Measurements from ENCODE around the gene SERTAD4.

SERTAD4 gene

DNA sequence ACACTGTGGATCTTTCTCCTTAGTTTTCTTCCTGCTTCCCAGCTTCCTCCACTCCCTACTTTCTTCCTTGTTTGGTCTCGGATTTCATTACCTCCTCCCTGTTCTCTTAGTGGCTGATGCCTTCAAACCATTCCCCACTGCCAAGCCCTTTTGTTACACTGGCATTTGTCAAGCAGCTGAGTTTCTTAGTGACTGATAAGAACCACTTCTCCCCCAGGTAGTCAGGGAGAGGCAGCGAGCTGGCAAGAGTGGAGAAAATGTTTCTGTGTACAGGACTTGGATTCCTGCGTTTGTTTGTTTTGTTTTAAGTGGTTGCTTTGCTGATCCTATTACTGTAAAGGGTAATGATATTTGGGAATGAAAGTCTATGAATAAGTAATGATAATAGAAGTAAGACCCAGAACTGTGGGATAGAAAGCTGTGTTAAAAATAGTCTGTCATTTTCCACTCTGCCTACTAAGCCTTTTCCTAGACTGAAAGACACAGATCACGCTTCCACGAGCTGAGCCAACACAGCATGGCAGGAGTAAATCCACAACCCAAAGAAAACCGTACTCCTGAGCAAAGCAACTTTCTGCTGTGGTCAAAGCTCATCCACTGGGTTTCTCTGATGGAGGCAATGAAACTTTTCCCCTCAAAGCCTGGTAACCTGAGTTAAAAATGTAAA lies 10.1 kb upstream of the SERTAD4 start:
- Mint-ChIP-seq H3K4me3 (no peak overlapping the region), H3K36me3 (no peaks in the 10 kb centered on the region), H3K4me1 (no peaks in the 10 kb centered on the region), H3K9me3 (no peaks in the 10 kb centered on the region), H3K27ac (no peak overlapping the region)
- ATAC-seq: no peak
- no peak for DNase-seq (ENCODE audit: low spot score in 2 of 2)

DNA sequence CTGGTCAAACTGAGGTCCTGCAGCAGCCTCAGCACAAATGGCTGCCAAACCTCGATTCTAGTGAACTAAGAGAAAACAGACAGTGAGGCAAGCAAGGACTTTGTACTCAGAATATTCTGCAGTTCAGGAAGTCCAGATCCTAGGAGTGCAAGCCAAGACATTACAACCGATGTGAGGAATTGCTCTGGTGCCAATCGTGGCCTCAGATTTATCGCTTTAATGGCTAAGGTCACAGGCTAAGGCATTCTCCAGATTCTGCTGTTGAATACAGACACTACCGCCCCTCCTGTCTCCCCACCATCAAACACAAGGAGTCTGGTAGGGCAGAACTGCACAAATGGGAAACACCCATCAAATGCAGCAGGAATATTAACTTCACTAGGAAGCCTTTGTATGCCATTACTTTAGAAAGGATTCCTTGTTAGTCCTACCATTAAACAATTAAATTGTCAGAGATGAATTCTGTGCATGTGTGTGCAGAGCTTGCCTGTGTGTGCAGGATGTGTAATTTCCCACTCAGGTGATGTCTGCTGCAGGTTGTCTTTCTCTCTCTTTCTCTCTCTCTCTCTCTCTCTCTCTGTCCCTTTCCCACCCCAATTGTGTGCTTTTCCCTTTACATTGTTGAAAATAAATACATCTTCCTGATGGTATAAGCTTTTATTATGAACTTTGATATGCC lies 9.2 kb upstream of the SERTAD4 start:
- Mint-ChIP-seq H3K9me3 (no peaks in the 10 kb centered on the region), H3K4me3 (no peak overlapping the region), H3K4me1 (no peaks in the 10 kb centered on the region), H3K36me3 (no peaks in the 10 kb centered on the region), H3K27ac (no peak overlapping the region)
- ATAC-seq (no peak), DNase-seq (ENCODE audit: low spot score in 2 of 2) (no peak)

DNA sequence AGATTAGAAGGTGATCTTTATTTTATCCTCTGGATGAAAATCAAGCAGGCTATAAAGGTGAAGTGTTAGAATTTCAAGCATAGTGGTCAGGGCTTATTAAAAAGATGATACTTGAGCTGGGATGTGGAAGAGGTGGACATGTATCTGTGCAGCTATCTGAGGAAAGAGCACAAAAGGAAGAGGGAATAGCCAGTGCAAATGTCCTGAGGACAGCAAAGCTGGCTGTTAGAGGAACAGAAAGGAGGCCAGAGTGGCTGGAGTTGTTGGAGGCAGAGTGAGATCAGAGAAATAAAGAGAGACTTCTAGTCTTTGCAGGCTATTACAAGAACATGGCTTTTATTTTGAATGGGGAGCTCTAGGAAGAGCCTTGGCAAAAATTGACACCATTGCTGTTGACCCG lies 4.4 kb upstream of the SERTAD4 start:
- peaks cover 6% of the 10 kb centered on the region for H3K4me1 Mint-ChIP-seq
- DNase-seq (ENCODE audit: low spot score in 2 of 2) (no peak), ATAC-seq (no peak)
- H3K9me3 Mint-ChIP-seq: no peaks in the 10 kb centered on the region
- no peak overlapping the region for H3K4me3 Mint-ChIP-seq
- no peak overlapping the region for H3K27ac Mint-ChIP-seq
- H3K36me3 Mint-ChIP-seq: no peaks in the 10 kb centered on the region

GRCh38 chr1:210230149-210230695 lies 2.4 kb upstream of the SERTAD4 start:
- no peak for ATAC-seq
- DNase-seq (ENCODE audit: low spot score in 2 of 2): no peak
- Mint-ChIP-seq H3K4me3 (no peak overlapping the region), H3K36me3 (no peaks in the 10 kb centered on the region), H3K27ac (no peak overlapping the region), H3K9me3 (no peaks in the 10 kb centered on the region), H3K4me1 (peaks cover 6% of the 10 kb centered on the region)

- ATAC-seq (no peak), DNase-seq (ENCODE audit: low spot score in 2 of 2) (no peak)
- Mint-ChIP-seq H3K4me1 (peaks cover 6% of the 10 kb centered on the region), H3K4me3 (peak overlapping the region; percentile 52), H3K27ac (no peak overlapping the region), H3K36me3 (no peaks in the 10 kb centered on the region), H3K9me3 (no peaks in the 10 kb centered on the region)
Observed at GRCh38 chr1:210231846-210232510, 618 bp upstream of the SERTAD4 start.

DNA sequence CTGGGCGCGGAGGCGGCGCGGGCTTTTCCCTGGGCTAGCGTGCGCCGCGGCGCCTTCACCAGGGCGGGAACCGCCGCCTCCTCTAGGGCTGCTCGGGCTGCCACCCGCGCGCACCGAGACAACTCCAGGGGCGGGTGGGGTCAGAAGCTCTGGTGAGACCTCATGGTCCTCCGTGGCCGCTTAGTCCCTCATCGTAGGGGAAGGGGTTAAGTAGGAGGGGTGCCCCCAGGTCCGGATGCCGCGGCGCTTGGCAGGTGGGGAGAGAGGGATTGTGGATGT lies 559 bp downstream of the SERTAD4 start:
- DNase-seq (ENCODE audit: low spot score in 2 of 2) (no peak), ATAC-seq (peak; percentile 62)
- H3K36me3 Mint-ChIP-seq: no peaks in the 10 kb centered on the region
- H3K4me3 Mint-ChIP-seq: peak overlapping the region; percentile 40
- peaks cover 6% of the 10 kb centered on the region for H3K4me1 Mint-ChIP-seq
- no peaks in the 10 kb centered on the region for H3K9me3 Mint-ChIP-seq
- H3K27ac Mint-ChIP-seq: no peak overlapping the region

- no peak for DNase-seq (ENCODE audit: low spot score in 2 of 2)
- H3K4me3 Mint-ChIP-seq: peak overlapping the region; percentile 40
Observed at GRCh38 chr1:210233495-210234328, 1.1 kb downstream of the SERTAD4 start.

GRCh38 chr1:210234329-210234757 lies 1.7 kb downstream of the SERTAD4 start:
- DNase-seq (ENCODE audit: low spot score in 2 of 2): no peak
- Mint-ChIP-seq H3K27ac (no peak overlapping the region), H3K36me3 (no peaks in the 10 kb centered on the region), H3K9me3 (no peaks in the 10 kb centered on the region), H3K4me3 (peak overlapping the region; percentile 40), H3K4me1 (peaks cover 6% of the 10 kb centered on the region)
- no peak for ATAC-seq

More at GRCh38 chr1:210233495-210234328, 1.1 kb downstream of the SERTAD4 start:
- peaks cover 6% of the 10 kb centered on the region for H3K4me1 Mint-ChIP-seq
- H3K9me3 Mint-ChIP-seq: no peaks in the 10 kb centered on the region
- H3K36me3 Mint-ChIP-seq: no peaks in the 10 kb centered on the region
- peak; percentile 61 for ATAC-seq
- H3K27ac Mint-ChIP-seq: no peak overlapping the region

DNA sequence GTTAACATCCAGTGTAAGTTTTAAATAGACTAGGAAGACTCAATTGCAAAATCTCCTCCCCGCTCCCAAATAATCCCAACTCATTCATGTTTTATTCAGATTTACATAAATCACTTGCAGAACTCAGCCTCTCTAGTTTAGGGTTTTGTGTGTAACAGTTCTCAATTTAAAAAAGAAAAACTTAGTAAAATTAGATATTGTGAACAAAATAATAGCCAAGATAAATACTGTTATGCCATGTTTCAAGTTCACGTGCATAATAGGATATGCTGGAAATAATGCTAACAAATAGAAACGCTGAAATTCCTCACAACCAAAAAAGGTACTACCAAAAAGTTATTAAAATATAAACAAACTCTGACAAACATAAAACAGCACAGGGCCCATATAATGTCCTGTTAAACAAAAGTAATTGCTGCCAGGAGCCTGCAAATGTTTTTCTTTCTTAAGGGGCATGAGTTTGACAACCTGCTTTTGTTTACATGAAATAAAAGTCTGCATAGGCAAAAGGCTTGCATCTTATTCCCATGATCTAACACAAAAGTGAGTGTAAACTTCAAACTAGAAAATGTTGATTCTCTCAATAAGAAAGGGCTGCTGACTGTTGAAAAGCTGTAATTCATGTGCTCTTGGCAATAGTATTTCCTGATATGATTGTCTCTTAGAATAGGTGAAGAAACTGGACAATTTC lies 2.9 kb downstream of the SERTAD4 start:
- H3K36me3 Mint-ChIP-seq: no peaks in the 10 kb centered on the region
- peaks cover 6% of the 10 kb centered on the region for H3K4me1 Mint-ChIP-seq
- DNase-seq (ENCODE audit: low spot score in 2 of 2) (no peak), ATAC-seq (no peak)
- H3K9me3 Mint-ChIP-seq: no peaks in the 10 kb centered on the region
- no peak overlapping the region for H3K27ac Mint-ChIP-seq
- H3K4me3 Mint-ChIP-seq: no peak overlapping the region

- no peak overlapping the region for H3K27ac Mint-ChIP-seq
- ATAC-seq (no peak), DNase-seq (ENCODE audit: low spot score in 2 of 2) (no peak)
- no peak overlapping the region for H3K4me3 Mint-ChIP-seq
- no peaks in the 10 kb centered on the region for H3K9me3 Mint-ChIP-seq
- H3K4me1 Mint-ChIP-seq: peaks cover 6% of the 10 kb centered on the region
- no peaks in the 10 kb centered on the region for H3K36me3 Mint-ChIP-seq
Observed at GRCh38 chr1:210236386-210236839, 3.8 kb downstream of the SERTAD4 start.

GRCh38 chr1:210236840-210237409 lies 4.3 kb downstream of the SERTAD4 start:
- no peak overlapping the region for H3K4me3 Mint-ChIP-seq
- ATAC-seq (no peak), DNase-seq (ENCODE audit: low spot score in 2 of 2) (no peak)
- no peaks in the 10 kb centered on the region for H3K36me3 Mint-ChIP-seq
- no peak overlapping the region for H3K27ac Mint-ChIP-seq
- H3K9me3 Mint-ChIP-seq: no peaks in the 10 kb centered on the region
- H3K4me1 Mint-ChIP-seq: peaks cover 5% of the 10 kb centered on the region

DNA sequence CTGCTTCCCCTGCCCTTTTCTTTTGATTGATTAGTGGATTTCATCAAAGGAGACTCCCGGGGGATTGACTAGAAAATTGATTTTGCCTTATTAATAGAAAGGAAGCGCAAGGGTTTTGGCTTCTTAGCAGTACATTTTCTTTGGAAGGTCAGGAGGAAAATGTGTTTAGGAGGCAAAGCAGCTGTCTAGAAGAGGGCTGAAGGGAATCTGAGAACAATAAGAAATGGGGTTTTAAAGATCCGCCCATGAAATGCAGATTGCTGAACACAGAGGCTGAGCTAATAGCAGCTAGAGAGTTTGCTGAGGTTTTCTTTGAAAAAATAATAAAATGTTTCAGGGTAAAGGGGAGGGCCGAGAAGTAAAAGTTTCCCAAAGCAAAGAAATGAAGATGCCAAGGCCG lies 4.9 kb downstream of the SERTAD4 start:
- Mint-ChIP-seq H3K9me3 (no peaks in the 10 kb centered on the region), H3K4me1 (no peaks in the 10 kb centered on the region), H3K4me3 (no peak overlapping the region), H3K36me3 (no peaks in the 10 kb centered on the region), H3K27ac (no peak overlapping the region)
- DNase-seq (ENCODE audit: low spot score in 2 of 2) (no peak), ATAC-seq (no peak)

DNA sequence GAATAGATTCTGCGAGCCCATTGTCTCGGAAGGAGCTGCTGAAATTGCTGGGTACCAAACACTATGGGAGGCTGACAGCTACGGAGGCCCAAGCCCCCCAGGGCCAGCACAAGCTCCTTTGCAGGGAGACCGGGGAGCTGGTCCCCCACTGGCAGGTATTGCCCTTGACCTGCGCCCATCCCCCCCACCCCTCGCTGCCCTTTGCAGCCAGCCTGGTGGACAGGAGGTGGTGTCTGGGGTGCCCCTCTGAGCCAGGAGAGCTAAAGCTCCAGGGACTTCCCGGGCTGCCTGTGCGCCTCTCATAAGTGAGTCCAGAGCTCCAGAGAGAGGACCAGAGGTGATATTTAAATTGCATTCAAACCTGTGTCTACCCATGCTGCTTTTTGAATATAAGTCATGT lies 5.4 kb downstream of the SERTAD4 start:
- H3K36me3 Mint-ChIP-seq: no peaks in the 10 kb centered on the region
- ATAC-seq (no peak), DNase-seq (ENCODE audit: low spot score in 2 of 2) (no peak)
- no peaks in the 10 kb centered on the region for H3K9me3 Mint-ChIP-seq
- H3K4me3 Mint-ChIP-seq: no peak overlapping the region
- H3K4me1 Mint-ChIP-seq: no peaks in the 10 kb centered on the region
- no peak overlapping the region for H3K27ac Mint-ChIP-seq

DNA sequence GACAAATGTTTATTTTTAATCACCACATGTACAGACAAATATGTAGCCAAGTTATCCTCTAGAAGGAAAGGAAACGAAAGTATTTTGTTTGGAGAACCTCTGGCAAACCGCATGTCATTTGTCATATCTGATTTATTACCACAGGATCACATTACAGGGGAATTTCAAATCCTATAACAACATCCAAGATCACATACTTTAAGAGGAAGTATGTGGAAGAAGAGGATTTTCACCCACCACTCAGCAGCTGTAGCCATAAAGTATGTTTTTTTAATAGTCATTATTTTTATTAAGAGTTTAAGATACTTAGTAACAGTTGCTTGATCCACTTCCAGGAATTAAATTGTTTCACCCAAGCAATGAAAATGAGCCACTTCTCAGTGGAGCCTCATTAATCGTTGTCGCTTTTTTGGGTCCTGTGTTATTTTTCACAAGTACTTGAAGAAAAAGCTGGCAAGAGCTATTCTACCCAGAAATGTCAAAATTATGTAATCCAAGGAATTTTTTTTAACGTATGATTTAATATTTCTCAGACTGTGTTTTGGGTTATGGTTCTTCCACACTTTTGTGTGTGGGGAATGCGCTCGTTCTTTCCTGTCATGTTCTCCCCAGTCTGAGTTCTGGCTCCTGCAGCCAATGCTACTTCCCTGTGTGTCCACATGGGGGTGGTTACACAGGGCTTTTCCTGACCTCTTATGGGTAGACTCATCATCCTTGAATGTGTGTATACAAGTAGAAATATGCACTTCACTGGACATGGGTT lies 6.9 kb downstream of the SERTAD4 start:
- Mint-ChIP-seq H3K9me3 (no peaks in the 10 kb centered on the region), H3K4me1 (no peaks in the 10 kb centered on the region), H3K4me3 (no peak overlapping the region), H3K27ac (no peak overlapping the region), H3K36me3 (no peaks in the 10 kb centered on the region)
- ATAC-seq: no peak
- no peak for DNase-seq (ENCODE audit: low spot score in 2 of 2)
